HepG2 (cell line): ENCODE results near the gene UBXN1. TPM values are rescaled to one million over a fixed set of nuclear protein-coding genes. Genes with fewer than 3 reads are reported as not detected.
A peak's percentile ranks its signal among the peaks of the same experiment; 100 is the strongest.

ENCODE experiments used
- CC2D1A ChIP-seq: sonication (generic); formaldehyde crosslinking; IDR thresholded peaks from 2 replicates; pipeline ENCODE4 v1.8.1; 2023; ENCODE audit warnings: mild to moderate bottlenecking, missing genetic modification reagents
- EEA1 ChIP-seq: sonication (generic); formaldehyde crosslinking; IDR thresholded peaks from 2 replicates; pipeline ENCODE4 v1.5.1; 2020; ENCODE audit warnings: mild to moderate bottlenecking, missing genetic modification reagents, borderline replicate concordance
- HHEX ChIP-seq: IDR thresholded peaks from 2 replicates; pipeline ENCODE4 v1.6.1; 2016; ENCODE audit warnings: control low read depth
- KAT2B ChIP-seq: fragments of 150-350 bp; IDR thresholded peaks from 2 replicates; pipeline ENCODE4 v1.6.1; 2014; ENCODE audit warnings: low read depth, low read length, borderline replicate concordance
- MAFK ChIP-seq, 2 experiments: IDR thresholded peaks in 1 of 2; conservative IDR thresholded peaks in 1 of 2; 2 replicates each; pipeline ENCODE4 v1.6.1; 2011; ENCODE audit warnings: improper control_type of control experiment in 2 of 2, low read length in 2 of 2
- MLLT10 ChIP-seq: sonication (generic); formaldehyde crosslinking; IDR thresholded peaks from 2 replicates; pipeline ENCODE4 v1.4.0; 2020; ENCODE audit warnings: missing genetic modification reagents
- RFXANK ChIP-seq: IDR thresholded peaks from 2 replicates; pipeline ENCODE4 v1.6.1; 2016
- RORA ChIP-seq: sonication (generic); formaldehyde crosslinking; IDR thresholded peaks from 2 replicates; pipeline ENCODE4 v1.5.0; 2020; ENCODE audit warnings: mild to moderate bottlenecking, missing genetic modification reagents, moderate library complexity
- SMAD1 ChIP-seq: sonication (generic); formaldehyde crosslinking; IDR thresholded peaks from 2 replicates; pipeline ENCODE4 v1.4.0; 2020; ENCODE audit warnings: missing genetic modification reagents, low read depth, mild to moderate bottlenecking, borderline replicate concordance
- SRY ChIP-seq: sonication (generic); formaldehyde crosslinking; IDR thresholded peaks from 2 replicates; pipeline ENCODE4 v1.8.0; 2022; ENCODE audit warnings: mild to moderate bottlenecking, missing genetic modification reagents
- TBX2 ChIP-seq: sonication (generic); formaldehyde crosslinking; IDR thresholded peaks from 2 replicates; pipeline ENCODE4 v1.5.0; 2020; ENCODE audit warnings: missing genetic modification reagents, mild to moderate bottlenecking, borderline replicate concordance
- THYN1 ChIP-seq: sonication (generic); formaldehyde crosslinking; IDR thresholded peaks from 2 replicates; pipeline ENCODE4 v1.8.1; 2023; ENCODE audit warnings: low read depth, mild to moderate bottlenecking, moderate library complexity, missing genetic modification reagents, borderline replicate concordance
- WIZ ChIP-seq: sonication (generic); formaldehyde crosslinking; IDR thresholded peaks from 2 replicates; pipeline ENCODE4 v1.5.1; 2020; ENCODE audit warnings: mild to moderate bottlenecking, missing genetic modification reagents
- ZNF263 ChIP-seq: sonication (generic); formaldehyde crosslinking; IDR thresholded peaks from 2 replicates; pipeline ENCODE4 v1.4.0; 2020; ENCODE audit warnings: missing genetic modification reagents
- ZNF335 ChIP-seq: sonication (generic); formaldehyde crosslinking; IDR thresholded peaks from 2 replicates; pipeline ENCODE4 v1.4.0; 2020; ENCODE audit warnings: missing genetic modification reagents
- ZNF33A ChIP-seq: sonication (generic); formaldehyde crosslinking; IDR thresholded peaks from 2 replicates; pipeline ENCODE4 v1.5.1; 2020; ENCODE audit warnings: missing genetic modification reagents, mild to moderate bottlenecking, moderate library complexity, borderline replicate concordance
- ZNF569 ChIP-seq: sonication (generic); formaldehyde crosslinking; IDR thresholded peaks from 2 replicates; pipeline ENCODE4 v1.5.0; 2020; ENCODE audit warnings: mild to moderate bottlenecking, missing genetic modification reagents, moderate library complexity, borderline replicate concordance
- ZNF850 ChIP-seq: sonication (generic); formaldehyde crosslinking; conservative IDR thresholded peaks from 2 replicates; pipeline ENCODE4 v1.9.0; 2021; ENCODE audit warnings: mild to moderate bottlenecking, missing genetic modification reagents
- polyA plus RNA-seq, 8 experiments: library from polyadenylated mRNA; depleted of rRNA in 3 of 8; stranded (reverse) in 7 of 8; unstranded in 1 of 8; fragments of >200 nt; fragmentation: Illumina TruSeq in 4 of 8; extraction: Trizol in 4 of 8; gene quantifications; 2 replicates each; pipeline versions ENCODE4 v1.2.1 to v1.2.3, GENCODE V29; 2011 to 2016; ENCODE audit warnings: low read depth in 4 of 8, missing spikeins in 1 of 8, mixed read lengths in 1 of 8; ENCODE audit not compliant: insufficient read depth in 1 of 8
- total RNA-seq, 5 experiments: library from RNA; depleted of rRNA; stranded (reverse); fragments of >200 nt; fragmentation: Illumina TruSeq; extraction: Trizol; gene quantifications; 2 replicates each; pipeline ENCODE4 v1.2.3, GENCODE V29; 2016; ENCODE audit warnings: low read depth in 1 of 5
- TF ChIP-seq, protein P1 (sequence below): sonication (generic); formaldehyde crosslinking; IDR thresholded peaks from 2 replicates; pipeline ENCODE4 v1.4.0; 2020; ENCODE audit warnings: missing genetic modification reagents, borderline replicate concordance
- TF ChIP-seq, protein P2 (sequence below): sonication (generic); formaldehyde crosslinking; IDR thresholded peaks from 2 replicates; pipeline ENCODE4 v1.4.0; 2020; ENCODE audit warnings: missing genetic modification reagents, borderline replicate concordance
- TF ChIP-seq, protein P3 (sequence below): sonication (generic); formaldehyde crosslinking; IDR thresholded peaks from 2 replicates; pipeline ENCODE4 v1.4.0; 2020; ENCODE audit warnings: mild to moderate bottlenecking, missing genetic modification reagents
- TF ChIP-seq, protein P4 (sequence below): sonication (generic); formaldehyde crosslinking; IDR thresholded peaks from 2 replicates; pipeline ENCODE4 v1.4.0; 2020; ENCODE audit warnings: mild to moderate bottlenecking, missing genetic modification reagents

The UBXN1 gene
- total and polyA plus RNA-seq, 2 of the 13 experiments (the other 11 are each of a cell fraction or from before 2014, with no cell fraction given): 47.5 to 52.4 TPM

DNA sequence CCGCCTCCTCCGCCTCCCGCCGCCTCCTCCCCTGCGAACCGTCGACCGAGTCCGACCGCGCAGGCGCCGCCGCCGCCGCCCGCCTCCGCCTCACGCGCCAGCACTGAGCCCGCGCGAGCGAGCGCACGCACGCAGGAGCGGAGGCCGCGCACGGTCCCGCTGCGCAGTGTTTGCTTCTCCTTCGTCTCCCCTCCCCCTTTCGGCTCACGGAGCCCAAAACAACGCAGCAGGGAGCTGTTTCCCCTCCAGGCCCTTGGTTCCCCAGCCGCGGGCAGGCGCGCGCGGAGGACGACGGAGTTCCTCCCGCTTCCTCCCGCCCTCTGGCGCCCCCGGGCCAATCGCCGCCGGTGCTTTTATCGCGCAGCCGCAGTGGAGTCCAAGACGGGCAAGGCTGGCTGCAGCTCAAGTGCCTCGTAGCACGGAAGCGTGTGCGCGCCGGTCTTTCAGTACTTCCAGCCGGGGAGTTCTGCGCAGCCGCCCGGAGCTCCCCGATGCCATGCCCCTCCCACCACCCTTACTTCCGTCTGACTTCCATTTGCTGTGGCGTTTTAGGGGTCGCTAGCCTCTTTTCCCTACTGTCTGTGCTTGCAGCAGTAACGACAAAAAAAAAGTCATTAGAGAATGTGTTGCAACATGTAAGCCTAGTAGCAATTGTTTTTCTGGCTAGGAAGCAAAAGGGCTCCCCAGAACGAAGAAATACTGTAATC is 48.4 kb upstream of the UBXN1 start, which contains the start of gene HNRNPUL2 (continued):
- TF ChIP-seq, protein P1, sequence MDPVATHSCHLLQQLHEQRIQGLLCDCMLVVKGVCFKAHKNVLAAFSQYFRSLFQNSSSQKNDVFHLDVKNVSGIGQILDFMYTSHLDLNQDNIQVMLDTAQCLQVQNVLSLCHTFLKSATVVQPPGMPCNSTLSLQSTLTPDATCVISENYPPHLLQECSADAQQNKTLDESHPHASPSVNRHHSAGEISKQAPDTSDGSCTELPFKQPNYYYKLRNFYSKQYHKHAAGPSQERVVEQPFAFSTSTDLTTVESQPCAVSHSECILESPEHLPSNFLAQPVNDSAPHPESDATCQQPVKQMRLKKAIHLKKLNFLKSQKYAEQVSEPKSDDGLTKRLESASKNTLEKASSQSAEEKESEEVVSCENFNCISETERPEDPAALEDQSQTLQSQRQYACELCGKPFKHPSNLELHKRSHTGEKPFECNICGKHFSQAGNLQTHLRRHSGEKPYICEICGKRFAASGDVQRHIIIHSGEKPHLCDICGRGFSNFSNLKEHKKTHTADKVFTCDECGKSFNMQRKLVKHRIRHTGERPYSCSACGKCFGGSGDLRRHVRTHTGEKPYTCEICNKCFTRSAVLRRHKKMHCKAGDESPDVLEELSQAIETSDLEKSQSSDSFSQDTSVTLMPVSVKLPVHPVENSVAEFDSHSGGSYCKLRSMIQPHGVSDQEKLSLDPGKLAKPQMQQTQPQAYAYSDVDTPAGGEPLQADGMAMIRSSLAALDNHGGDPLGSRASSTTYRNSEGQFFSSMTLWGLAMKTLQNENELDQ: no peak
- TF ChIP-seq ZNF33A (CRISPR knock-in tag) (no peak), RFXANK (CRISPR knock-in tag) (no peak), EEA1 (CRISPR knock-in tag) (peak; percentile 89; the same call in 1 of the 2 replicates), RORA (no peak), MLLT10 (CRISPR knock-in tag) (no peak), THYN1 (CRISPR knock-in tag) (no peak), ZNF850 (CRISPR knock-in tag) (no peak), KAT2B (no peak), WIZ (CRISPR knock-in tag) (peak; percentile 75; the same call in 1 of the 2 replicates), ZNF335 (CRISPR knock-in tag) (peak; percentile 84), ZNF263 (CRISPR knock-in tag) (no peak; the same call in none of the 2 replicates), CC2D1A (CRISPR knock-in tag) (no peak), TBX2 (CRISPR knock-in tag) (peak; percentile 74; the same call in 1 of the 2 replicates), SRY (peak; percentile 95), MAFK (conservative IDR thresholded peaks at IDR 0.05 in 1 of 2, IDR thresholded peaks at IDR 0.05 in 1 of 2; ENCODE audit: low read length in 2 of 2) (no peak), ZNF569 (CRISPR knock-in tag) (no peak), HHEX (CRISPR knock-in tag) (no peak), SMAD1 (CRISPR knock-in tag) (peak; percentile 83; the same call in 1 of the 2 replicates)
- TF ChIP-seq, protein P2, sequence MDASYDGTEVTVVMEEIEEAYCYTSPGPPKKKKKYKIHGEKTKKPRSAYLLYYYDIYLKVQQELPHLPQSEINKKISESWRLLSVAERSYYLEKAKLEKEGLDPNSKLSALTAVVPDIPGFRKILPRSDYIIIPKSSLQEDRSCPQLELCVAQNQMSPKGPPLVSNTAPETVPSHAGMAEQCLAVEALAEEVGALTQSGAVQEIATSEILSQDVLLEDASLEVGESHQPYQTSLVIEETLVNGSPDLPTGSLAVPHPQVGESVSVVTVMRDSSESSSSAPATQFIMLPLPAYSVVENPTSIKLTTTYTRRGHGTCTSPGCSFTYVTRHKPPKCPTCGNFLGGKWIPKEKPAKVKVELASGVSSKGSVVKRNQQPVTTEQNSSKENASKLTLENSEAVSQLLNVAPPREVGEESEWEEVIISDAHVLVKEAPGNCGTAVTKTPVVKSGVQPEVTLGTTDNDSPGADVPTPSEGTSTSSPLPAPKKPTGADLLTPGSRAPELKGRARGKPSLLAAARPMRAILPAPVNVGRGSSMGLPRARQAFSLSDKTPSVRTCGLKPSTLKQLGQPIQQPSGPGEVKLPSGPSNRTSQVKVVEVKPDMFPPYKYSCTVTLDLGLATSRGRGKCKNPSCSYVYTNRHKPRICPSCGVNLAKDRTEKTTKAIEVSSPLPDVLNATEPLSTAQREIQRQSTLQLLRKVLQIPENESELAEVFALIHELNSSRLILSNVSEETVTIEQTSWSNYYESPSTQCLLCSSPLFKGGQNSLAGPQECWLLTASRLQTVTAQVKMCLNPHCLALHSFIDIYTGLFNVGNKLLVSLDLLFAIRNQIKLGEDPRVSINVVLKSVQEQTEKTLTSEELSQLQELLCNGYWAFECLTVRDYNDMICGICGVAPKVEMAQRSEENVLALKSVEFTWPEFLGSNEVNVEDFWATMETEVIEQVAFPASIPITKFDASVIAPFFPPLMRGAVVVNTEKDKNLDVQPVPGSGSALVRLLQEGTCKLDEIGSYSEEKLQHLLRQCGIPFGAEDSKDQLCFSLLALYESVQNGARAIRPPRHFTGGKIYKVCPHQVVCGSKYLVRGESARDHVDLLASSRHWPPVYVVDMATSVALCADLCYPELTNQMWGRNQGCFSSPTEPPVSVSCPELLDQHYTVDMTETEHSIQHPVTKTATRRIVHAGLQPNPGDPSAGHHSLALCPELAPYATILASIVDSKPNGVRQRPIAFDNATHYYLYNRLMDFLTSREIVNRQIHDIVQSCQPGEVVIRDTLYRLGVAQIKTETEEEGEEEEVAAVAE (CRISPR knock-in tag): no peak
- TF ChIP-seq, protein P3, sequence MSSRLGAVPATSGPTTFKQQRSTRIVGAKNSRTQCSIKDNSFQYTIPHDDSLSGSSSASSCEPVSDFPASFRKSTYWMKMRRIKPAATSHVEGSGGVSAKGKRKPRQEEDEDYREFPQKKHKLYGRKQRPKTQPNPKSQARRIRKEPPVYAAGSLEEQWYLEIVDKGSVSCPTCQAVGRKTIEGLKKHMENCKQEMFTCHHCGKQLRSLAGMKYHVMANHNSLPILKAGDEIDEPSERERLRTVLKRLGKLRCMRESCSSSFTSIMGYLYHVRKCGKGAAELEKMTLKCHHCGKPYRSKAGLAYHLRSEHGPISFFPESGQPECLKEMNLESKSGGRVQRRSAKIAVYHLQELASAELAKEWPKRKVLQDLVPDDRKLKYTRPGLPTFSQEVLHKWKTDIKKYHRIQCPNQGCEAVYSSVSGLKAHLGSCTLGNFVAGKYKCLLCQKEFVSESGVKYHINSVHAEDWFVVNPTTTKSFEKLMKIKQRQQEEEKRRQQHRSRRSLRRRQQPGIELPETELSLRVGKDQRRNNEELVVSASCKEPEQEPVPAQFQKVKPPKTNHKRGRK: no peak
- TF ChIP-seq, protein P4, sequence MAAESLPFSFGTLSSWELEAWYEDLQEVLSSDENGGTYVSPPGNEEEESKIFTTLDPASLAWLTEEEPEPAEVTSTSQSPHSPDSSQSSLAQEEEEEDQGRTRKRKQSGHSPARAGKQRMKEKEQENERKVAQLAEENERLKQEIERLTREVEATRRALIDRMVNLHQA (CRISPR knock-in tag): no peak
